Heart right ventricle (tissue), 16 donors: Measurements from ENCODE around the gene CDK14. TPM values are rescaled to one million over a fixed set of nuclear protein-coding genes. Genes with fewer than 3 reads are reported as not detected.

Source experiments
- ATAC-seq, 8 donors: fragments of 200-7000 bp; cut with Tn5 transposase; one replicate each; pipeline ENCODE4 v1.9.1; 2020; ENCODE audit warnings: mild to moderate bottlenecking in 8 of 8, moderate library complexity in 8 of 8, moderate number of reproducible peaks in 1 of 8
- DNase-seq, 2 donors: peaks; one replicate each; pipeline ENCODE4 v3.0.0-alpha.2; 2020
- H3K27ac ChIP-seq, 10 donors: fragments of 200-600 bp; sonication (generic) in 2 of 10; one replicate each; pipeline versions ENCODE4 v1.5.0 to v1.8.0; 2020 to 2022; ENCODE audit warnings: mild to moderate bottlenecking in 3 of 10
- H3K27me3 ChIP-seq, 7 donors: fragments of 200-600 bp; one replicate each; pipeline ENCODE4 v1.8.0; 2021 to 2022; ENCODE audit warnings: mild to moderate bottlenecking in 2 of 7
- H3K36me3 ChIP-seq, 9 donors: fragments of 200-600 bp; sonication (generic) in 1 of 9; one replicate each; pipeline versions ENCODE4 v1.5.0 to v1.8.0; 2020 to 2022; ENCODE audit warnings: mild to moderate bottlenecking in 2 of 9
- H3K4me1 ChIP-seq, 9 donors: fragments of 200-600 bp; sonication (generic) in 1 of 9; one replicate each; pipeline versions ENCODE4 v1.5.0 to v1.8.0; 2020 to 2022; ENCODE audit warnings: mild to moderate bottlenecking in 4 of 9
- H3K4me3 ChIP-seq, 10 donors: fragments of 200-600 bp; sonication (generic) in 2 of 10; one replicate each; pipeline versions ENCODE4 v1.5.0 to v1.8.0; 2020 to 2022; ENCODE audit warnings: mild to moderate bottlenecking in 7 of 10, moderate library complexity in 2 of 10
- H3K9me3 ChIP-seq, 11 donors: fragments of 200-600 bp in 10 of 11; sonication (generic) in 2 of 11; one replicate each; pipeline versions ENCODE4 v1.5.0 to v1.8.0; 2013 to 2022; ENCODE audit warnings: mild to moderate bottlenecking in 2 of 11, control low read depth in 1 of 11, moderate library complexity in 1 of 11
- CTCF ChIP-seq, 9 donors: fragments of 200-600 bp; sonication (generic) in 2 of 9; IDR thresholded peaks; one replicate each; pipeline versions ENCODE4 v1.5.0 to v1.8.0; 2021 to 2022; ENCODE audit warnings: antibody characterized with exemption in 9 of 9, mild to moderate bottlenecking in 5 of 9, moderate library complexity in 1 of 9
- WGBS, 2 donors: extraction: QIAGEN DNeasy Blood & Tissue Kit; methylation state at CpG; one replicate each; pipeline ENCODE4 v1.1.7; 2013; ENCODE audit warnings: inconsistent platforms in 1 of 2; 5-methylcytosine and 5-hydroxymethylcytosine counted together
- intact Hi-C, 10 donors: fragments of 100-400 bp; cut with DNase I; formaldehyde crosslinking; loops; one replicate each; pipeline versions ENCODE4 v1.11.1 to v1.14.2; 2022
- polyA plus RNA-seq, 2 donors: library from polyadenylated mRNA; stranded (reverse); fragments of 200-250 nt; gene quantifications; one replicate each; pipeline ENCODE4 v1.2.3, GENCODE V29; 2013
- total RNA-seq, 10 donors: library from RNA; stranded (reverse); fragmentation: NEBNext Ultra II Directional in 3 of 10; extraction: Animal tissue kit (Norgen Biotek cat#: 25700) in 3 of 10; gene quantifications; one replicate each; pipeline versions ENCODE4 v1.2.1 to v1.2.4, GENCODE V29; 2021 to 2023
- donor health status: Arrhythmogenic right ventricular cardiomyopathy.
- donor health status: ischemic (EF 13 %, LVEDD 7.1; RV severe dilation, severe dysfunction).
- donor health status: healthy with polysubstance abuse.
- donor health status: DM: no; HTN: yes; CAD: no.
- donor health status: DM: no; HTN: no; CAD: no.
- donor health status: ischemic (EF 25% LVEDD 6.9; RV normal size, moderate dysfunction).
- donor health status: ischemic (EF 25% LVEDD 5.7; RV mildly dilated, moderate dysfunction).
- donor health status: healthy.
- donor health status: DM: yes; HTN: yes; CAD: no.
- donor health status: Ischemic cardiomyopathy.
- donor health status: ischemic (EF 35%, LVEDD 5.7; RV mildly dilated, moderate dysfunction).
- donor health status: nonischemic (EF 11% LVEDD 7.7; RV severe dilation, severe dysfunction).
- donor health status: DM: yes; HTN: yes; CAD: no.
- donor health status: PGD.
- donor health status: ischemic (EF 29% LVEDD 5.4; RV normal size, mild dysfunction).
- donor health status: nonischemic (EF 23%, LVEDD 6.1; RV moderate dilation, normal function).

The CDK14 gene
- total and polyA plus RNA-seq, 12 donors: 3.9 to 36.5 (median 21.4) TPM

DNA sequence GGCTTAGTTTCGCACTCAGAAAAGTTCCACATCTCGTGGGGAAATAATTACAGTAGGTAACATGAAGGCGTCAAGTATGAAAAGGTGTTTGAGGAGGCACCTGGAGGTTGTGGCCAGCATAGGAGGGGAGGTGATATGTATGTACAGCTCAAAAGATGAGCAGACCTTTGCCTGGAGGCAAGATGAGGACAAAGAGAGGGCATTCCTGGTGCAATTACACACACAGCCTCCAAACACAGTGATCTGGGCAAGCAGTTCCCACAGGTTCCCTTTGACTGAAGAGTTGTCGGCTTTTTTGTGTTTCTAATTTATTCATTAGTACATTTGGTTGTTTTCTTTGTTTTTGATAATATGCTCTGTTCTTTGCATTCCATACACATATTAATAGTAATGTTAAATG is 46.9 kb downstream of the CDK14 start:
- no peak for ATAC-seq
- intact Hi-C loops: no loop called here

GRCh38 chr7:90645784-90646183 is 49.7 kb downstream of the CDK14 start:
- Histone ChIP-seq H3K27me3 (no peaks in the 10 kb centered on the region), H3K27ac (no peak overlapping the region), H3K4me3 (no peak overlapping the region), H3K4me1 (no peaks in the 10 kb centered on the region), H3K36me3 (no peaks in the 10 kb centered on the region), H3K9me3 (peaks cover 0 to 37% (median 5%) of the 10 kb centered on the region in 11 donors)
- intact Hi-C loops: no loop called here
- DNase-seq (no peak), ATAC-seq (no peak)
- WGBS, 2 donors: 58 to 64% methylated on average over 1 of the region's 1 CpG
- TF ChIP-seq CTCF (IDR thresholded peaks at IDR 0.05): no peak

More for the DNA sequence above, 46.9 kb downstream of the CDK14 start:
- Histone ChIP-seq H3K4me3 (no peak overlapping the region), H3K36me3 (no peaks in the 10 kb centered on the region), H3K4me1 (no peaks in the 10 kb centered on the region), H3K27ac (no peak overlapping the region), H3K9me3 (peaks cover 0 to 36% (median 9%) of the 10 kb centered on the region in 11 donors), H3K27me3 (no peaks in the 10 kb centered on the region)
- 94 to 95% methylated on average over 4 of the region's 4 CpGs for WGBS, 2 donors
- TF ChIP-seq CTCF (IDR thresholded peaks at IDR 0.05): no peak
- no peak for DNase-seq

- 98 to 99% methylated on average over 2 of the region's 2 CpGs for WGBS, 2 donors
- Histone ChIP-seq H3K4me3 (no peak overlapping the region), H3K27me3 (no peaks in the 10 kb centered on the region), H3K4me1 (no peaks in the 10 kb centered on the region), H3K27ac (no peak overlapping the region), H3K36me3 (no peaks in the 10 kb centered on the region), H3K9me3 (peaks cover 0 to 27% (median 5%) of the 10 kb centered on the region in 11 donors)
- DNase-seq (no peak), ATAC-seq (no peak)
- TF ChIP-seq CTCF (IDR thresholded peaks at IDR 0.05): no peak
- intact Hi-C loops: no loop called here
These were observed 52.0 kb downstream of the CDK14 start for GRCh38 chr7:90648107-90648506.

DNA sequence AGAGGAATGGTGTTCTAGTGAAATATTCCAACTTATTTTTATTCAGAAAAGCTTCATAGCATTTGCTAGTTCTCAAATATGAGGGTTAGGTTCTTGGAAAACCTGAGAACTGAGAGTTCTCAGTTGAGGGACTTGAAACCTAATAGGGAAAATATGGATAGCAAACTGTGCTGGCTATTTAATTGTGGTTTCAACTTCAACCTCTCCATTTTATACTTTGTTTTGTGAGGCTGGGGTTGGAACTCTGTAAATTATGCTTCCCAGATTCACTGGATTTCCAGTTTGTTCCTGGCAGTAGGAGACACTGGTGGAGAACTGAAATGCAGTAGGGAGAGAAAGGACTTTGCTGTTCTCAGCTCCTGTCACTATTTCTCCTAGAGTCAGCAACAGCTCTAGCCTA is 52.7 kb downstream of the CDK14 start:
- TF ChIP-seq CTCF (IDR thresholded peaks at IDR 0.05): no peak
- no peaks in the 10 kb centered on the region for H3K4me1 ChIP-seq
- H3K9me3 ChIP-seq: peaks cover 0 to 20% (median 5%) of the 10 kb centered on the region in 11 donors
- H3K27ac ChIP-seq: no peak overlapping the region
- H3K4me3 ChIP-seq: no peak overlapping the region
- intact Hi-C loops: no loop called here
- DNase-seq (no peak), ATAC-seq (no peak)
- H3K36me3 ChIP-seq: no peaks in the 10 kb centered on the region
- no peaks in the 10 kb centered on the region for H3K27me3 ChIP-seq
